ENCODE results near the gene ZNF200. TPM values are rescaled to one million over a fixed set of nuclear protein-coding genes. Genes with fewer than 3 reads are reported as not detected.

Gene ZNF200
- total RNA-seq (ENCODE audit: unreplicated experiment) = 13.4 TPM
- long read RNA-seq, partial matches to known transcripts = 0 of 10 reads
- long read RNA-seq, other reads (novel, unspliced or antisense) = 2 of 10 reads

GRCh38 chr16:3234857-3235561, at the start of gene ZNF200:
ZNF200 (minus strand) TSS chr16:3235158; CDS start chr16:3233755, 1,403 bp downstream.
- peak; percentile 84 for DNase-seq (ENCODE audit: low spot score)
- Mint-ChIP-seq H3K4me1 (ENCODE audit: unreplicated experiment) (peaks cover 7% of the 10 kb centered on the region), H3K36me3 (ENCODE audit: low read depth, unreplicated experiment) (peaks cover 40% of the 10 kb centered on the region), H3K9me3 (ENCODE audit: unreplicated experiment) (peaks cover 8% of the 10 kb centered on the region), H3K27ac (ENCODE audit: unreplicated experiment) (peak within 1 kb of the TSS; percentile 97), H3K27me3 (ENCODE audit: unreplicated experiment) (peaks cover 3% of the 10 kb centered on the region), H3K4me3 (ENCODE audit: unreplicated experiment) (peak within 1 kb of the TSS; percentile 96)
- TF ChIP-seq CTCF (IDR thresholded peaks at IDR 0.05; ENCODE audit: unreplicated experiment) = no peak

GRCh38 chr16:3283543-3284447, 48.8 kb upstream of the ZNF200 start:
- Mint-ChIP-seq H3K9me3 (ENCODE audit: unreplicated experiment) (peaks cover 9% of the 10 kb centered on the region), H3K4me1 (ENCODE audit: unreplicated experiment) (peaks cover 15% of the 10 kb centered on the region), H3K36me3 (ENCODE audit: low read depth, unreplicated experiment) (peaks cover 39% of the 10 kb centered on the region), H3K4me3 (ENCODE audit: unreplicated experiment) (peak overlapping the region; percentile 96), H3K27me3 (ENCODE audit: unreplicated experiment) (peaks cover 22% of the 10 kb centered on the region), H3K27ac (ENCODE audit: unreplicated experiment) (peak overlapping the region; percentile 97)
- no peak for TF ChIP-seq CTCF (IDR thresholded peaks at IDR 0.05; ENCODE audit: unreplicated experiment)
- no peak for DNase-seq (ENCODE audit: low spot score)

- peaks cover 30% of the 10 kb centered on the region for H3K36me3 Mint-ChIP-seq (ENCODE audit: low read depth, unreplicated experiment)
- H3K9me3 Mint-ChIP-seq (ENCODE audit: unreplicated experiment) = peaks cover 9% of the 10 kb centered on the region
- H3K27ac Mint-ChIP-seq (ENCODE audit: unreplicated experiment) = peak within 1 kb of the TSS; percentile 97
- peak; percentile 90 for DNase-seq (ENCODE audit: low spot score)
- H3K4me1 Mint-ChIP-seq (ENCODE audit: unreplicated experiment) = peaks cover 15% of the 10 kb centered on the region
- peaks cover 22% of the 10 kb centered on the region for H3K27me3 Mint-ChIP-seq (ENCODE audit: unreplicated experiment)
- TF ChIP-seq CTCF (IDR thresholded peaks at IDR 0.05; ENCODE audit: unreplicated experiment) = no peak
- peak within 1 kb of the TSS; percentile 96 for H3K4me3 Mint-ChIP-seq (ENCODE audit: unreplicated experiment)
These were observed 48.0 kb upstream of the ZNF200 start, which contains the start of gene ZNF263 for GRCh38 chr16:3282730-3283542. ZNF263 (plus strand) TSS chr16:3283491; CDS start chr16:3283819, 328 bp downstream.

- H3K4me3 Mint-ChIP-seq (ENCODE audit: unreplicated experiment) = peak overlapping the region; percentile 94
- peaks cover 15% of the 10 kb centered on the region for H3K4me1 Mint-ChIP-seq (ENCODE audit: unreplicated experiment)
- H3K9me3 Mint-ChIP-seq (ENCODE audit: unreplicated experiment) = peaks cover 5% of the 10 kb centered on the region
- peak; percentile 60 for DNase-seq (ENCODE audit: low spot score)
- H3K27me3 Mint-ChIP-seq (ENCODE audit: unreplicated experiment) = peaks cover 24% of the 10 kb centered on the region
- TF ChIP-seq CTCF (IDR thresholded peaks at IDR 0.05; ENCODE audit: unreplicated experiment) = no peak
- H3K36me3 Mint-ChIP-seq (ENCODE audit: low read depth, unreplicated experiment) = peaks cover 24% of the 10 kb centered on the region
- peak overlapping the region; percentile 90 for H3K27ac Mint-ChIP-seq (ENCODE audit: unreplicated experiment)
These were observed 47.3 kb upstream of the ZNF200 start for GRCh38 chr16:3282103-3282729.
